K562 (cell line): ENCODE data around the gene NACC1. TPM values are rescaled to one million over a fixed set of nuclear protein-coding genes. Genes with fewer than 3 reads are reported as not detected.

Experiments
- ASH1L ChIP-seq: fragments of 450-650 bp; IDR thresholded peaks from 2 replicates; pipeline ENCODE4 v1.6.1; 2018; ENCODE audit warnings: borderline replicate concordance, mild to moderate bottlenecking, low read depth; ENCODE audit not compliant: partially characterized antibody
- BACH1 ChIP-seq: fragments of 200-800 bp; sonication (Bioruptor generic); IDR thresholded peaks from 2 replicates; pipeline ENCODE4 v1.6.1; 2016; ENCODE audit warnings: missing genetic modification characterization, missing compliant biosample characterization
- BDP1 ChIP-seq: IDR thresholded peaks from 3 replicates; pipeline ENCODE4 v1.6.1; 2011; ENCODE audit not compliant: insufficient read length, insufficient read depth
- BRD9 ChIP-seq: fragments of 450-650 bp; IDR thresholded peaks from 2 replicates; pipeline ENCODE4 v1.6.1; 2018; ENCODE audit warnings: low read depth; ENCODE audit not compliant: partially characterized antibody
- C11orf30 ChIP-seq: fragments of 450-650 bp; IDR thresholded peaks from 2 replicates; pipeline ENCODE4 v1.6.1; 2016; ENCODE audit warnings: low read depth, mild to moderate bottlenecking
- CEBPB ChIP-seq: fragments of 450-650 bp; IDR thresholded peaks from 2 replicates; pipeline ENCODE4 v1.6.1; 2016; ENCODE audit warnings: missing genetic modification characterization, missing compliant biosample characterization
- DDX20 ChIP-seq: fragments of 450-650 bp; IDR thresholded peaks from 2 replicates; pipeline ENCODE4 v1.6.1; 2016; ENCODE audit warnings: missing genetic modification characterization, low read depth, mild to moderate bottlenecking, missing compliant biosample characterization, moderate library complexity
- HDAC8 ChIP-seq: fragments of 450-650 bp; IDR thresholded peaks from 2 replicates; pipeline ENCODE4 v1.6.1; 2016; ENCODE audit warnings: mild to moderate bottlenecking, missing genetic modification characterization, moderate library complexity, missing compliant biosample characterization
- IFI16 ChIP-seq: fragments of 250-450 bp; sonication (Bioruptor Pico); IDR thresholded peaks from 2 replicates; pipeline ENCODE4 v2.1.2; 2022; ENCODE audit warnings: mild to moderate bottlenecking, inconsistent platforms
- KDM5B ChIP-seq: fragments of 200-600 bp; sonication (generic); IDR thresholded peaks from 2 replicates; pipeline ENCODE4 v1.6.1; 2012; ENCODE audit warnings: low read depth, mild to moderate bottlenecking, moderate library complexity, low read length, control low read depth, inconsistent platforms; ENCODE audit not compliant: insufficient replicate concordance
- LEF1 ChIP-seq: fragments of 450-650 bp; IDR thresholded peaks from 2 replicates; pipeline ENCODE4 v1.6.1; 2016; ENCODE audit warnings: mild to moderate bottlenecking
- MCM7 ChIP-seq, 2 experiments: fragments of 450-650 bp; IDR thresholded peaks; 2 replicates each; pipeline ENCODE4 v1.6.1; 2016 to 2018
- NCOA6 ChIP-seq: fragments of 450-650 bp; IDR thresholded peaks from 2 replicates; pipeline ENCODE4 v1.6.1; 2017; ENCODE audit warnings: mild to moderate bottlenecking
- RBM39 ChIP-seq: fragments of 200-400 bp; formaldehyde crosslinking; optimal IDR thresholded peaks from 2 replicates; pipeline ENCODE3; 2018; ENCODE audit warnings: low read depth, low read length
- SFPQ ChIP-seq: fragments of 200-400 bp; formaldehyde crosslinking; IDR thresholded peaks from 2 replicates; pipeline ENCODE4 v1.6.1; 2017; ENCODE audit warnings: mild to moderate bottlenecking, low read depth, low read length, moderate library complexity
- SPI1 ChIP-seq: IDR thresholded peaks from 2 replicates; pipeline ENCODE4 v1.6.1; 2011; ENCODE audit warnings: low read depth, low read length, control low read depth, borderline replicate concordance
- ZBTB17 ChIP-seq: fragments of 450-650 bp; formaldehyde crosslinking; IDR thresholded peaks from 2 replicates; pipeline ENCODE4 v1.4.0; 2020; ENCODE audit warnings: mild to moderate bottlenecking
- ZNF518B ChIP-seq: fragments of 250-450 bp; sonication (Bioruptor Pico); IDR thresholded peaks from 2 replicates; pipeline ENCODE4 v1.5.0; 2021; ENCODE audit warnings: mild to moderate bottlenecking, moderate library complexity
- polyA plus RNA-seq, 8 experiments: library from polyadenylated mRNA; depleted of rRNA in 4 of 8; stranded (reverse) in 5 of 8; unstranded in 3 of 8; fragments of >200 nt; fragmentation: Nextera tagmentation in 2 of 8; fragmentation: Illumina TruSeq in 1 of 8; extraction: Ambion mirVana in 2 of 8; extraction: Trizol in 1 of 8; gene quantifications; 2 replicates each; pipeline versions ENCODE4 v1.2.1 to v1.2.3, GENCODE V29; 2011 to 2014; ENCODE audit warnings: inconsistent platforms in 1 of 8, missing spikeins in 1 of 8
- total RNA-seq, 7 experiments: library from RNA; depleted of rRNA in 6 of 7; stranded (reverse); fragments of >200 nt in 6 of 7; fragmentation: Illumina TruSeq in 2 of 7; extraction: Trizol in 2 of 7; gene quantifications; 2 replicates each; pipeline versions ENCODE4 v1.2.1 to v1.2.3, GENCODE V29; 2011 to 2021; ENCODE audit warnings: low replicate concordance in 1 of 7

NACC1 gene
- total and polyA plus RNA-seq, 9 of the 15 experiments (the other 6 are each of a cell fraction or from before 2014, with no cell fraction given) = 0.04 to 96.6 (median 25.8) TPM

- TF ChIP-seq SFPQ (no peak), CEBPB (tag) (no peak), ZBTB17 (CRISPR knock-in tag) (0 out of 2 replicates have a peak, but pooled peaks have one; percentile 51), ASH1L (no peak), BDP1 (no peak), NCOA6 (no peak), BRD9 (no peak), SPI1 (peak; percentile 91), LEF1 (no peak), C11orf30 (no peak), BACH1 (tag) (no peak), DDX20 (tag) (no peak), RBM39 (no peak), KDM5B (no peak), MCM7 (IDR thresholded peaks at IDR 0.05) (no peak), ZNF518B (CRISPR knock-in tag) (no peak), IFI16 (CRISPR knock-in tag) (no peak), HDAC8 (tag) (no peak)
Measured at GRCh38 chr19:13164343-13165161, 46.5 kb downstream of the NACC1 start (continued).
